NB4 (cell line): ENCODE measurements around the gene SLFN5.

Experiments used
- DNase-seq: peaks from one replicate; pipeline ENCODE4 v3.0.0; 2010; ENCODE audit warnings: low read depth
- H3K4me3 ChIP-seq: one replicate; pipeline ENCODE4 v1.5.1; 2011; ENCODE audit warnings: mild to moderate bottlenecking, low read depth, low read length, moderate library complexity
- CTCF ChIP-seq: IDR thresholded peaks from one replicate; pipeline ENCODE4 v1.5.1; 2012; ENCODE audit warnings: low read depth, low read length
- MYC ChIP-seq: IDR thresholded peaks from 2 replicates; pipeline ENCODE4 v1.6.1; 2011; ENCODE audit warnings: low read depth, low read length
- POLR2A ChIP-seq: IDR thresholded peaks from 2 replicates; pipeline ENCODE4 v1.6.1; 2011; ENCODE audit warnings: mild to moderate bottlenecking; ENCODE audit not compliant: insufficient read length; ENCODE audit errors: extremely low read depth
- TF ChIP-seq, protein P1 (sequence below): IDR thresholded peaks from 2 replicates; pipeline ENCODE4 v1.6.1; 2011; ENCODE audit warnings: low read depth, low read length

The SLFN5 gene

DNA sequence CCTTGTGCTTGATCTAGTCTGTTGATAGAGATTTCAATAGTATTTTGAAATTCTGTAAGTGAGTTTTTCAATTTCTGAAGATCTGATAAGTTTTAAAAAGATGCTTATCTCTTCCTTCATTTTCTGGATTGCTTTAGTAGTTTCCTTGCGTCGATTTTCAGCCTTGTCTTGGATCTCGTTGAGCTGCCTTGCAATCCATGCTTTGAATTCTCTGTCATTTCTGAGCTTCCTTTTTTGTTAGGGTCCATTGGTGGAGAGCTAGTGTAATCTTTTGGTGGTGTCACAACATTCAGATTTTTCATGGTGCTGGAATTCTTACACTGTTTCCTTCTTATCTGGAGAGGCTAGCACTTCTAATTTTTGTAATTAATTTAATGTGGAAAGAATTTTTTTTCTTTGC is 69.5 kb downstream of the SLFN5 start:
- no peak for DNase-seq
- H3K4me3 ChIP-seq: no peak overlapping the region
- TF ChIP-seq CTCF (no peak), MYC (no peak), POLR2A (no peak)
- TF ChIP-seq, protein P1, sequence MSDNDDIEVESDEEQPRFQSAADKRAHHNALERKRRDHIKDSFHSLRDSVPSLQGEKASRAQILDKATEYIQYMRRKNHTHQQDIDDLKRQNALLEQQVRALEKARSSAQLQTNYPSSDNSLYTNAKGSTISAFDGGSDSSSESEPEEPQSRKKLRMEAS: no peak

- H3K4me3 ChIP-seq: no peak overlapping the region
- TF ChIP-seq CTCF (peak; percentile 75), POLR2A (no peak), MYC (no peak)
- TF ChIP-seq, protein P1: no peak
- peak; percentile 87 for DNase-seq
Measured at GRCh38 chr17:35312790-35313711, 70.2 kb downstream of the SLFN5 start.

GRCh38 chr17:35313875-35314409 is 71.1 kb downstream of the SLFN5 start:
- no peak overlapping the region for H3K4me3 ChIP-seq
- DNase-seq: no peak
- TF ChIP-seq, protein P1: no peak
- no peak for TF ChIP-seq MYC
- TF ChIP-seq CTCF: no peak
- TF ChIP-seq POLR2A: no peak

- DNase-seq: no peak
- TF ChIP-seq CTCF (no peak), POLR2A (no peak), MYC (no peak)
- TF ChIP-seq, protein P1: no peak
- no peak overlapping the region for H3K4me3 ChIP-seq
Measured at GRCh38 chr17:35314415-35315216, 71.7 kb downstream of the SLFN5 start.

GRCh38 chr17:35315283-35315682 is 72.4 kb downstream of the SLFN5 start:
- TF ChIP-seq, protein P1: no peak
- TF ChIP-seq POLR2A (no peak), CTCF (no peak), MYC (no peak)
- no peak for DNase-seq
- no peak overlapping the region for H3K4me3 ChIP-seq
